Activated T-cell treated with anti-CD3 and anti-CD28 coated beads, Interleukin-2, amount 50 U/mL, for 24 hours (primary cell): Measurements from ENCODE around the gene ZNF91.
"Not testable (repeated sequence)": the region's sequence is repeated elsewhere in the genome, so short reads cannot be mapped to it uniquely, and the experiment has no call there.

Experiments used
- DNase-seq: peaks from one replicate; pipeline ENCODE4 v3.0.0-alpha.2; 2020
- H3K27ac Mint-ChIP-seq: 2 replicates; pipeline ENCODE4 v1.8.0; 2020; ENCODE audit warnings: mild to moderate bottlenecking, mixed read lengths
- H3K27me3 Mint-ChIP-seq: 2 replicates; pipeline ENCODE4 v1.8.0; 2020; ENCODE audit warnings: mixed read lengths
- H3K36me3 Mint-ChIP-seq: 2 replicates; pipeline ENCODE4 v1.8.0; 2020; ENCODE audit warnings: low read depth, mixed read lengths
- H3K4me1 Mint-ChIP-seq: 2 replicates; pipeline ENCODE4 v1.8.0; 2020; ENCODE audit warnings: low read depth, mixed read lengths
- H3K4me3 Mint-ChIP-seq: 2 replicates; pipeline ENCODE4 v1.8.0; 2020; ENCODE audit warnings: mild to moderate bottlenecking, moderate library complexity, mixed read lengths
- H3K9me3 Mint-ChIP-seq: 2 replicates; pipeline ENCODE4 v1.8.0; 2020; ENCODE audit warnings: mixed read lengths

ZNF91 gene

DNA sequence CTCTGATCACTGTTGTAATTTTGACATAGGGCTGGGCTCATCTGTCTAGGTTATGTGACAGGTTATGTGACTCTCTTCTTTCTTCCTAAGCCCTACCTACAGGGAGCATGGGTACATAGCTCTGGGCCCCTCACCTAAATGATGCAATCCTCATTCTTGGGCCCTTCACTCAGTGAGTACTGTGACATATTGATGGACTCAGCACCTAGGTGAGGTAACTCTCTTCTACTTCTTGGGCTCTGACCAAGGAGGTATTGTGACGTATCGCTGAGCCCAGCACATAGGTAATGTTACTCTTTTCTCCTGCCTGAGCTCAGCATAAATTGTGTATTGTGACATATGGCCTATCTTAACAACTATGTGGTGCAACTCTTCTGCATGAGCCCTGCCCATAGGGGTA lies 76.3 kb downstream of the ZNF91 start:
- not testable (repeated sequence) for H3K27me3 Mint-ChIP-seq, H3K4me1 Mint-ChIP-seq, H3K4me3 Mint-ChIP-seq, DNase-seq, H3K27ac Mint-ChIP-seq, H3K36me3 Mint-ChIP-seq
- H3K9me3 Mint-ChIP-seq, result peaks cover 41% of the 10 kb centered on the region

DNA sequence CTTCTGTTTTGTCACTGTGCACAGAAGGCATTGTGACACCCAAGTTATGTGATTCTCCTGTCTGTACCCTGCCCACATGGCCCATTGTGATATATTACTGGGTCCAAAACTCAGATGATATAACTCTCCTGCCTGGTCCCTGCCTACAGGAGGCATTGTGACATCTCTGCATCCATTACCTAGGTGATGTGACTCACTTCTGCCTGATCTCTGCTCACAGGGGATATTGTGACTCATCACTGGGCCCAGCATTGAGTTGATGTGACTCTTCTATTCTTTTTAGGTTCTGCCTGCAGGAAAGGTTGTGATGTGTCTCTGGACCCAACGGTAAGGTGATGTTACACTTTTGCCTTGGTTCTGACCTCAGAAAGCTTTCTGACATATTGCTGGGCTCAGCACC lies 77.1 kb downstream of the ZNF91 start:
- H3K27me3 Mint-ChIP-seq, result no peaks in the 10 kb centered on the region
- H3K36me3 Mint-ChIP-seq, result no peaks in the 10 kb centered on the region
- no peak overlapping the region for H3K4me3 Mint-ChIP-seq
- DNase-seq, result no peak
- peaks cover 4% of the 10 kb centered on the region for H3K4me1 Mint-ChIP-seq
- no peak overlapping the region for H3K27ac Mint-ChIP-seq
- H3K9me3 Mint-ChIP-seq, result peaks cover 42% of the 10 kb centered on the region

DNA sequence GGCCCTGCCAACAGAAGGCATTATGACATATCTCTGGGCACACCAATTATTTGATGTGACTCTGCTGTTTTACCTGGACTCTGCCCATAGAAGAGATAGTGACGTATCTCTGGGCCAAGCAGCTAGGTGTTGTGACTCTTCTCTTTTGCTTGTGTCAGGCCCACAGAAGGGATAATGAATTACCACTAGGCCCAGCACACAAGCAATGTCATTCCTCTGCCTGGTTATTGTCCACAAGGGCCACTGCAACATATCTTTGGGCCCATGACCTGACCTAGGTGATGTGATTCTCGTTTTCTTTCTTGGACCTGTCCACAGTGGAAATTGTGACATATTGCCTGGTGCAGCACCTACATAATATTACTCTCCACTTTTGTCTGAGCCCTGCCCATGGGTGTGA lies 80.0 kb downstream of the ZNF91 start:
- Mint-ChIP-seq H3K9me3 (peaks cover 27% of the 10 kb centered on the region), H3K27me3 (no peaks in the 10 kb centered on the region)
- DNase-seq, result no peak

DNA sequence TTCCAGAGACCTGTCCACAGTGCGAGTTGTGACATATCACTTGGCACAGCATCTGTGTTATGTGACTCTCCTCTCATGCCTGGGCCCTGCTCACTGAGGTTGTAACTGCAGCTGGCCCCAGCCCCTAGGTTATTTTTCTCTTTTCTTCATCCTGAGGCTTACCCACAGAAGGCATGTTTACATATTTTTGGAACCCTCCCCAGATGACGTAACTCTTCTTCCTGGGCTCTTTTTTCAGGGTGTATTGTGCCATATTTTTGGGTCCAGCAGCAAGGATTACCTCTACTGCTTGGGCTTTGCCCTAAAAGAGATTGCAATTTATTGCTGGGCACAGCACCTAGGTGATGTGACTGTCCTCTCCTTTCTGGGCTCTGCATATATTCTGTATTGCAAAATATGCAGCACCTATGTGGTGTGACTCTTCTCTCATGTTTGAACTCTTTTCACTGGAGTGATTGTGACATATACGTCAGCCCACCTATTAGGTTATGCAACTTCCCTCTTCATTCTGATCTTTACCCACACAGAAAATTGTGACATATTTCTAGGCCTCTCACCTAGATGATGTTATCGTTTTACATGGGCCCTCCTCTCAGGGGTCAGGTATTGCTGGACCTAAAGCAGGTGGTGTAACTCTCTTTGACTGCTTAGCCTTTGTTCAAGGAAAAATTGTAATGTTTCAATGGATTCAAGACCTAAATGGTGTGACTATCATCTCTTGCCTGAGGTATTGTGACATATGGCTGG lies 80.6 kb downstream of the ZNF91 start:
- peaks cover 23% of the 10 kb centered on the region for H3K9me3 Mint-ChIP-seq
- H3K27ac Mint-ChIP-seq, result no peak overlapping the region

More for the DNA sequence above, 80.0 kb downstream of the ZNF91 start:
- Mint-ChIP-seq H3K4me1 (peaks cover 4% of the 10 kb centered on the region), H3K27ac (no peak overlapping the region), H3K36me3 (no peaks in the 10 kb centered on the region), H3K4me3 (no peak overlapping the region)

DNA sequence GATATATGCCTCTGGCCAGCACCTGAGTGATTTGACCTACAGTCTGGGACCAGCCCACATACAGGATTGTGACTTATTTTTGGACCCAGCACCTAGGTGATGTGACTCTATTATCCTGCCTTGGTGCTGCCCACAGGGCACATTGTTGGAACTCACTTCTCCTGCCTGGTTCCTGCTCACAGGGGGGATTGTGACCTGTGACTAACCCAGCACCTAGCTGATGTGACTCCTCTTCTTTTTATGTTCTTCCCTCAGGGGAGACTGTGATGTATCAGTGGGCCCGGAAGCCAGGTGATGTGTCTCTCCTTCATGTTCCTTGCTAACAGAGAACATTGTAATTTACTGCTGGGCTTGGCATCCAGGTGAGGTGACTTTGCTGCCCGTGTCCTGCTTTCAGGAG lies 82.1 kb downstream of the ZNF91 start:
- no peak for DNase-seq
- H3K4me1 Mint-ChIP-seq, result peaks cover 2% of the 10 kb centered on the region
- no peaks in the 10 kb centered on the region for H3K36me3 Mint-ChIP-seq
- no peak overlapping the region for H3K4me3 Mint-ChIP-seq
- H3K9me3 Mint-ChIP-seq, result peaks cover 14% of the 10 kb centered on the region
- no peaks in the 10 kb centered on the region for H3K27me3 Mint-ChIP-seq
- no peak overlapping the region for H3K27ac Mint-ChIP-seq

More for the DNA sequence above, 80.6 kb downstream of the ZNF91 start:
- H3K4me1 Mint-ChIP-seq, result peaks cover 4% of the 10 kb centered on the region
- H3K36me3 Mint-ChIP-seq, result no peaks in the 10 kb centered on the region
- no peak for DNase-seq
- no peak overlapping the region for H3K4me3 Mint-ChIP-seq
- H3K27me3 Mint-ChIP-seq, result no peaks in the 10 kb centered on the region

DNA sequence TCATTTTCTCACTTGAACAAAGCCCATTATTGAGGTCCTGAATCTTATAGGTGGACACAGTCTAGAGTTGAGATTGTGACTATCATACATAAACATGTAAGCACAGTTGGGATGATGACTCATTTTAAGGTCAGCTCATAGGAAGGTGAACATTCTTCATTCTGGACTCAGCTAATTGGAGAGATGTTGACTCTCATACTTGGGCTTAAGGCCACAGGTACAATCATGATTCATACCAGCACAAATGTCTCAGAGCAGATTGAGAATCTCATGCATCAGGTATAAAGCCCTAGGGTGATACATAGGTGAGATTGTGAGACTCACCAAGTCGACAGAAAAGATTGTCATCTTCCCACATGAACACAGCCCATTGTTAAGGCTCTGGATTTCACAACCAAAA lies 82.8 kb downstream of the ZNF91 start:
- Mint-ChIP-seq H3K4me3 (no peak overlapping the region), H3K9me3 (peaks cover 8% of the 10 kb centered on the region), H3K27ac (no peak overlapping the region), H3K4me1 (no peaks in the 10 kb centered on the region), H3K36me3 (no peaks in the 10 kb centered on the region), H3K27me3 (no peaks in the 10 kb centered on the region)
- DNase-seq, result no peak

DNA sequence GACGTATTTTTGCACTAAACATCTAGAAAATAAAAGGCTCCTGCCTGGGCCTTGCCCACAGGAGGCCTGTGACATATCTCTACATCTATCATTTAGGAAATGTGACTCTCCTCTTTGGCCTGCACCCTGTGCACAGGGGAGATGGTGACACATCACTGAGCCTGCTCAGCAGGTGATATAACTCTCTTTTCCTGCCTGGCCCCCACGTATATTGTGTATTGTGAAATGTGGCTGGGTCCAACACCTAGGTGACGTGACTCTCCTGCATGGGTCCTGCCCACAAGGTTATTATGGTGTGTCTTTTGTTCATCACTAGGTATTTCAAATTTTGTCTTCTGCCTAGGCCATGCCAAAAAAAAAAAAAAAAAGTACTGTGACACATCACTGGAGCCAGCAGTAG lies 83.7 kb downstream of the ZNF91 start:
- DNase-seq, result no peak
- Mint-ChIP-seq H3K4me3 (no peak overlapping the region), H3K4me1 (no peaks in the 10 kb centered on the region), H3K36me3 (no peaks in the 10 kb centered on the region), H3K27me3 (no peaks in the 10 kb centered on the region), H3K27ac (no peak overlapping the region), H3K9me3 (peaks cover 3% of the 10 kb centered on the region)

DNA sequence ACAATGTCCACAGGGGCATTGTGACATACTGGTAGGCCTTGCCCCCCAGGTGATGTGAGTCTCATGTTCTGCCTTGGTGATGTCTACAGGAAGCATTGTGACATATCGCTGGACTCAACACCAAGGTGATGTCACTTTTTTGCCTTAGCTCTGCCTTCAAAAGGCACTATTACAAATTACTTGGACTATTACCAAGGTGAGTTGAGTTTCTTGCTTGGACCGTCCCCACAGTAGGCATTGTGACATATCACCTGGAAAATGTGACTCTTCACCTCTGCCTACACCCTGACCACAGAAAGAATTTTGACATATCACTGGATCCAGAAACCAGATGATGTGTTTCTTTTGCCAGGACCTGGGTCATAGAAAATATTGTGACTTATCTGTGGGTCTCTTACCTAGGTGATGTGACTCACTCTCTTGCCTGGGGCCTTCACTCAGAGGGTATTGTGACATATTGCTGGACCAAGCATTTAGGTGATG lies 84.5 kb downstream of the ZNF91 start:
- peaks cover 3% of the 10 kb centered on the region for H3K9me3 Mint-ChIP-seq
- H3K4me3 Mint-ChIP-seq, result no peak overlapping the region
- no peaks in the 10 kb centered on the region for H3K27me3 Mint-ChIP-seq
- H3K4me1 Mint-ChIP-seq, result no peaks in the 10 kb centered on the region
- no peak overlapping the region for H3K27ac Mint-ChIP-seq
- no peak for DNase-seq
- no peaks in the 10 kb centered on the region for H3K36me3 Mint-ChIP-seq

DNA sequence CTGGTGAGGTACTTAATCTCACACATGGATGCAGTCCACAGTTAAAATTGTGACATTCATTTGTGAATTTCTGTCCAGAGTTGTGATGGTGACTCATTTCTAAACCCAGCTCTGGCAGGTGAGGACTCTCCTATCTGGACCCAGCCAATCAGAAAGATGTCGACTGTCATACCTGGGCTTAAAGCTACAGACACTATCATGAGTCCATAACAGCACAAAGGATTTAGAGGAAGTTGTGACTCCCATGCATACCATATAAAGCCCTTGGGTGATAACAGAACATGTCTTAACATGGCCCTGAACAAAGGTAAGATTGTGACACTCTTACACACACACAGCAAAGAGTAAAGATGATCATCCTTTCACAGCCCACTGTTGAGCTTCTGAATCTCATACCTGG lies 85.3 kb downstream of the ZNF91 start:
- no peak overlapping the region for H3K4me3 Mint-ChIP-seq
- no peaks in the 10 kb centered on the region for H3K4me1 Mint-ChIP-seq
- DNase-seq, result no peak
- no peak overlapping the region for H3K27ac Mint-ChIP-seq
- H3K36me3 Mint-ChIP-seq, result no peaks in the 10 kb centered on the region
- H3K9me3 Mint-ChIP-seq, result peaks cover 3% of the 10 kb centered on the region
- no peaks in the 10 kb centered on the region for H3K27me3 Mint-ChIP-seq

DNA sequence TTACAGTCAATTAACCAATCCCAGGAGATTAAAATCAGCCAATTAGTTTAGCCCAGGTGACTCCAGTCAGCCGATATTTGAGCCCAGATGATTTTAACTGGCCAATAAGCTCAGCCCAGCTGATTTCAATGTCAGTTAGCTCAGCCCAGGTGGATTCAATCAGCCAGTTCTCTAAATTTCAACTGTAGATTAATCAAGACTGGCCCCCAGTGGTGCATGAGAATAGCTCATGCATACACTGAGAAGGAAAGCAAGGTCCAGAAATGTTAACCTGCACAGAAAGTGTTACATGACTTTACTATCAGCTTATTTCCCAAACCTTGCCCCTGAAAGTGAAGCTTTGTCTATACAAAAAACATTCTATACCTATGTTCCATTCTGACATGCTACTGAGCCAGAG lies 89.7 kb downstream of the ZNF91 start:
- no peaks in the 10 kb centered on the region for H3K27me3 Mint-ChIP-seq
- H3K9me3 Mint-ChIP-seq, result peaks cover 15% of the 10 kb centered on the region
- no peaks in the 10 kb centered on the region for H3K36me3 Mint-ChIP-seq

DNA sequence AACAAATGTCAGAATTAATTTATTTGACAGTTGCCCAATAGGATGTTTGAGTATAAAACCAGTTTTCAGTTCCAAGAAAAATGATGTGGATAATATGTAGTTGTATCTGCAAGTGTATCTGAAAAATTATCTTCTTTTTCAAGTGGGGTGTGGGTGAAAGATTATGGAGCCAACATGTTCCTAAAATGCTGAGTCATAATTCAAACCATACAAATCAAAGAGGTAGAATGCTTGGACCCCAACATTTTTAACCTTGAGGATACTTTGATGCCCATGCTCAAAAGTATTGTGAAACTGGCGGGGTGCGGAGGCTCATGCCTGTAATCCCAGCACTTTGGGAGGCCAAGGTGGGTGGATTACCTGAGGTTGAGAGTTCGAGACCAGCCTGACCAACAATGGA lies 91.0 kb downstream of the ZNF91 start:
- H3K27me3 Mint-ChIP-seq, result no peaks in the 10 kb centered on the region
- peaks cover 5% of the 10 kb centered on the region for H3K36me3 Mint-ChIP-seq
- peaks cover 26% of the 10 kb centered on the region for H3K9me3 Mint-ChIP-seq
- H3K4me1 Mint-ChIP-seq, result no peaks in the 10 kb centered on the region
- H3K4me3 Mint-ChIP-seq, result no peak overlapping the region
- H3K27ac Mint-ChIP-seq, result no peak overlapping the region
- no peak for DNase-seq

More for the DNA sequence above, 89.7 kb downstream of the ZNF91 start:
- no peak for DNase-seq
- Mint-ChIP-seq H3K27ac (no peak overlapping the region), H3K4me1 (no peaks in the 10 kb centered on the region), H3K4me3 (no peak overlapping the region)

DNA sequence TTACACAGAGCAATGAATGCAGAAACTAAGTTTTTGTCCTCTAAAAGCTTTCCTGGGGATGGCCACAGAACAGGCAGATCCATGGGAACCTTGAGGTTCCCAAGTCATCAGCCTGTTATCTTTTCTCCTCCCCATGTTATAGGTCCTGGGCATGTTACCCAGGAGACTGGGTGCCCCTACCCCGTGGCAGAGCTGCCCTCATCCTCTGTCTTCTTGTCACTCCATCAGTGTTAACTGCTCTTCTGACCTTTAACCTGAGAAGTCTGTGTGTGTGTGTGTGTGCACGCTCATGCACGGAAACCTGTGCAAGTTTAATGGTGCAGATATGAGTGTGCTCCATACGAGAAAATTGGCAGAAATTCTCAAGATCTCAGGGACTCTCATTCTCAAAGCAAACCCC lies 101.1 kb downstream of the ZNF91 start:
- Mint-ChIP-seq H3K9me3 (peaks cover 20% of the 10 kb centered on the region), H3K4me3 (no peak overlapping the region), H3K27ac (no peak overlapping the region), H3K27me3 (no peaks in the 10 kb centered on the region), H3K36me3 (no peaks in the 10 kb centered on the region), H3K4me1 (no peaks in the 10 kb centered on the region)
- DNase-seq, result no peak

DNA sequence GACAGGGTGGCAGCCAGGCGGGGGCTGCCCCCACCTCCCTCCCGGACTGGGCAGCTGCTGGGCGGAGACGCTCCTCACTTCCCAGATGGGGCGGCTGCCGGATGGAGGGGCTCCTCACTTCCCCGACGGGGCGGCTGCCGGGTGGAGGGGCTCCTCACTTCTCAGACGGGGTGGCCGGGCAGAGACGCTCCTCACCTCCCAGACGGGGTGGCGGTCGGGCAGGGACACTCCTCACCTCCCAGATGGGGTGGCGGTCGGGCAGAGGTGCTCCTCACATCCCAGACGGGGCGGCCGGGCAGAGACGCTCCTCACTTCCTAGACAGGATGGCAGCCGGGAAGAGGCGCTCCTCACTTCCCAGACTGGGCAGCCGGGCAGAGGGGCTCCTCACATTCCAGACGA lies 105.3 kb downstream of the ZNF91 start:
- not testable (repeated sequence) for DNase-seq, H3K36me3 Mint-ChIP-seq, H3K27me3 Mint-ChIP-seq, H3K27ac Mint-ChIP-seq, H3K4me3 Mint-ChIP-seq, H3K4me1 Mint-ChIP-seq
- H3K9me3 Mint-ChIP-seq, result peaks cover 19% of the 10 kb centered on the region
